IPS DF 4.7 (cell line): ENCODE data around the gene SLCO1B1.

Experiments
- DNase-seq: peaks from one replicate; pipeline ENCODE4 v3.0.0-alpha.2; 2013; ENCODE audit warnings: low spot score; ENCODE audit errors: extremely low read depth

SLCO1B1 gene

DNA sequence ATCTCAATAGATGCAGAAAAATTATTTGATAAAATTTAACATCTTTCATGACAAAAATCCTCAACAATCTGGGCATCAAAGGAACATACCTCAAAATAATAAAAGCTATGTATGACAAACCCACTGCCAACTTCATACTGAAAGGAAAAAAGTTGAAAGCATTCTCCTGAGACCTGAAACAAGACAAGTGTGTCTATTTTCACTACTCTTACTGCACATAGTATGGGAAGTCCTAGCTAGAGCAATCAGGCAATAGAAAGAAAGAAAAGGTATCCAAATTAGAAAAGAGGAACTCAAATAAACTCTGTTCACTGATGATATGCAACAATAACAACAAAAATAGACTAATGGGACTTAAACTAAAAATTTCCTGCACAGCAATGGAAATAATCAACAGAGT, 90.1 kb downstream of the SLCO1B1 start:
- no peak for DNase-seq

DNA sequence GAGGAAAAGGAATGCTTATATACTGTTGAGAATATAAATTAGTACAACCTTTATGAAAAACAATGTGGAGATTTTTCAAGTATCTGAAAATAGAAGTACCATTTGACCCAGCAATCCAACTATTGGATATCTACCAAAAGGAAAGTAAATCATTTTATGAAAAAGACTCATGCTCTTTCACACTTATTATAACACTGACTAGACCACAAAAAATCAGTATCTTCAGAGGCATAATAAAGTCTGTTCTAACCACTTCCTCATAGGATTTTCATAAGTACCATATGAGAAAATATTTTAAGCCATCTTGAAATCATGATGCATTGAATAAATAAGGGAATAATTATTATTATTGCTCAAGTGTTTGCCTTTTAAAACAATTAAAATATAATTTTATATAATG, 90.8 kb downstream of the SLCO1B1 start:
- DNase-seq = no peak

- DNase-seq = no peak
Observed at GRCh38 chr12:21223930-21224329, 92.9 kb downstream of the SLCO1B1 start.

- no peak for DNase-seq
Observed at GRCh38 chr12:21234395-21234794, 103.4 kb downstream of the SLCO1B1 start.

DNA sequence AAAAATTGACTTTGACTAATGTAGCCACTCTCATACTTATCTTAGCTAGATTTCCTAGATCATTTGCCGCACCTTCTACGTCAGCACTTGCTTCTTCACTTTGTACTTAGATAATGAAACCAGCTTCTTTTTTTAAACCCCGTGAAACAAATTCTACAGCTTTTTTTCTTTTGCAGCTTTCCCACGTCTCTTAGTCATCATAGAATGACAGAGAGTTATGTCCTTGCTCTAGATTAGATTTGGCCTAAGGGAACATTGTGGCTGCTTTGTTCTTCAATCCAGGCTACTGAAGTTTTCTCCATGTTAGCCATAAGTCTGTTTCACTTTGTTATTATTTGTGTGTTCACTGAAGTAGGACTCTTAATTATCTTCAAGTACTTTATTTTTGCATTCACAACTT, 108.9 kb downstream of the SLCO1B1 start:
- no peak for DNase-seq

GRCh38 chr12:21248679-21249078, 117.7 kb downstream of the SLCO1B1 start:
- DNase-seq = no peak

DNA sequence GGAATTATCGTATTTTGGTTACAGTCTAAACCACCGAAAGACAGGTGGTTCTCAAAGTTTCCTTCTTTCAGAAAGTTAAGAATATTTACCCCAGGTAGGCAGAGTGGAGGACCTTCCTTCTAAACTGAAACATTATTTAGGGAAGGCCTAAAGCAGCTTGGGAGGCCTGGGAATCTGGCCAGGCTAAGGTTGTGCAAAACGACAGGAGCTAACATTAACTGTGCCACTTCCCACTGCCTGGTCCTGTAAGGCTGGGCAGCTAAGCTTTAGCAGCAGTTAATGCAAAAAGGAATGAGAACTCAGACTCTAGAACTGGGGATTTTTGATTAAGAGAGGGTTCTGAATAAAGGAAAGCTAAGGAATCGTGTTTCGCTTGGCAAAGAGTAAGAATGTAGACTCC, 121.1 kb downstream of the SLCO1B1 start:
- no peak for DNase-seq

GRCh38 chr12:21257172-21257571, 126.2 kb downstream of the SLCO1B1 start:
- no peak for DNase-seq

- DNase-seq = no peak
Observed at GRCh38 chr12:21264232-21264631, 133.2 kb downstream of the SLCO1B1 start.

DNA sequence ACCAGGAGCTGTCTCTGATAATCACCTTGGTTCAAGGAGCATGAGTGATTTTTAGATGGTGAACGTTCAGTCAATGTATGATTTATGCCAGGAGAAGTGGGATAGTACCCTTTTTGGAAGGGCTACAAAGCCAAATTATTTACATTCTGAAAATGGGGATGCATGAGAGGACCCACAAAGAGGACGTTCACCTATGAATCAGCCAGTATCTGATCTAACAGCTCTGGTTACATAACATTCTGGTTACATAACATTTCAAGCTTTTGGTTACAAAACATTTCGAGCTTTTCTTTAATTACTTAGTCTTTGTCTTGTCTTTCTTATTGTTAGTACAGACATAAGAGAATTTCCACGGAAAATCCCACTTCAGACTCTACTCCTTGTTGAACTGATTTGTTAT, 134.9 kb downstream of the SLCO1B1 start:
- DNase-seq = no peak

GRCh38 chr12:21276826-21277225, 145.8 kb downstream of the SLCO1B1 start:
- DNase-seq = no peak
